GM12872 (cell line): ENCODE data around the gene CA12.

Source experiments
- TF ChIP-seq, protein P1 (sequence below): IDR thresholded peaks from 3 replicates; pipeline ENCODE4 v1.5.1; 2011; ENCODE audit warnings: low read depth, mild to moderate bottlenecking, low read length, moderate library complexity; ENCODE audit not compliant: insufficient read depth

CA12 gene

DNA sequence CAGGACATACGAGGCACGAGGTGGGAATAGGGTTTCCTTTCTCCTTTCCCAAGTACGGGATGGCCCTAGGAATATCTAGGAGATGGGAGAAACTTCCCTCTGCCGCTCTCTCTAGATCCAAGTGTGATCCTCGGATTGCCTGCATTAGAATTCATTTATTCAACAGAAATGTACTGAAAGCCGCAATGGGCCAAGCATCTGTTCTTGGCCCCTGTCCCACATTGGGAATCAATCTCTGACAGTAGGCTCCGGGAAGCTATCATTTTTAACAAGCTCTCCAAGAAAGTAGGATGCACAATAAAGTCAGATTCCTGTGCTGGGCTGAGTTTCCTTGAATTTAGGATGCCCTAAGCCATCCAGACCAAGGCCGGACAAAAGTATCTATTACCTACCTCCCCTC is 37.2 kb upstream of the CA12 start:
- TF ChIP-seq, protein P1, sequence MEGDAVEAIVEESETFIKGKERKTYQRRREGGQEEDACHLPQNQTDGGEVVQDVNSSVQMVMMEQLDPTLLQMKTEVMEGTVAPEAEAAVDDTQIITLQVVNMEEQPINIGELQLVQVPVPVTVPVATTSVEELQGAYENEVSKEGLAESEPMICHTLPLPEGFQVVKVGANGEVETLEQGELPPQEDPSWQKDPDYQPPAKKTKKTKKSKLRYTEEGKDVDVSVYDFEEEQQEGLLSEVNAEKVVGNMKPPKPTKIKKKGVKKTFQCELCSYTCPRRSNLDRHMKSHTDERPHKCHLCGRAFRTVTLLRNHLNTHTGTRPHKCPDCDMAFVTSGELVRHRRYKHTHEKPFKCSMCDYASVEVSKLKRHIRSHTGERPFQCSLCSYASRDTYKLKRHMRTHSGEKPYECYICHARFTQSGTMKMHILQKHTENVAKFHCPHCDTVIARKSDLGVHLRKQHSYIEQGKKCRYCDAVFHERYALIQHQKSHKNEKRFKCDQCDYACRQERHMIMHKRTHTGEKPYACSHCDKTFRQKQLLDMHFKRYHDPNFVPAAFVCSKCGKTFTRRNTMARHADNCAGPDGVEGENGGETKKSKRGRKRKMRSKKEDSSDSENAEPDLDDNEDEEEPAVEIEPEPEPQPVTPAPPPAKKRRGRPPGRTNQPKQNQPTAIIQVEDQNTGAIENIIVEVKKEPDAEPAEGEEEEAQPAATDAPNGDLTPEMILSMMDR: no peak

DNA sequence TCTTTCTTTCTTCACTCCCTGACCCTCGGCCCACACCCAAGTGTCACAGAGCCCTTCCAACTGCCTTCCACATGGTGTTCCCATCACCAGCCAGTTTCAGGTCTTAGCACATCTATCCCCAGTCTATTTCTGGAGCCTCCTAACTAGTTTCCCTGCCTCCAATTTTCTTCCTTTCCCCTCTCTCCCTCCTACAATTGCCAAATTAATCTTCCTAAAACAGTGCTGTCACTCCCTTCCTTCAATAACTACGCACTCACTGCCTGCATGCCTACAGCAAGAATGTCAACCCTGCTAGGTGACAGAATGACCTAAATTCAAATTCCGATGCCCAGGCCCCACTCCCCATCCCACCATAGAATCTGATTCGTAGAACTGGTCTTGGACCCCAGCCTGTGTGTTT is 36.1 kb upstream of the CA12 start:
- TF ChIP-seq, protein P1: no peak

DNA sequence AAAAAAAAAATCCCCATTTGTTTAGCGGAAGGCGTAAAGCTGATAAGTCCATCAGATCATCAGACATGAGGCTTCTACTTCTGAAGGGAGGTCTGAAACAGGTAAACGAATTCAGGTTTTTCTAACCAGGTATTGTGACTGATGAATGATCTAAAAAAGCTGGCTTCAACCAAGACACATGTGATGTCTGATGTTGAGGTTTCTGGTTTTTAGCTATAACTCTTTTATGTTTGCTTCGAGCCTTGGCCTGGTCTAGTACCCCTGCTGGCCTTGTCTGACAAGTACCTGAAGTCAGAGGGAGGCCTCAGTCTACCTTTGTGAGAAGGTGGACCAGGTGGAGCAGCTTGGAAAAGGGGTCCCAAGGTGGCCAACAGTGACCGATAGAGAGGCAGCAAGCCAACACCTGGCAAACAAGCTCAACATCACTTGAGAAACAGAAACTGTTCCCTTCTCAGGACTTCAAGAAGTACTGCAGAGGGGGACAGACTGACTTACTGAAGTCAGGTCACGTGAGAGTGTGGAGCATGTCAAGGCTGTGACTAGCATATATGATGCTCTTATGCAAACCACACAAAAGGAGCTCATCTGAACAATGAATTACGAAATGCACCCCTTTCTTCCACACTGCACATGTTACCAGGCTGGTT is 33.0 kb upstream of the CA12 start:
- TF ChIP-seq, protein P1: no peak

DNA sequence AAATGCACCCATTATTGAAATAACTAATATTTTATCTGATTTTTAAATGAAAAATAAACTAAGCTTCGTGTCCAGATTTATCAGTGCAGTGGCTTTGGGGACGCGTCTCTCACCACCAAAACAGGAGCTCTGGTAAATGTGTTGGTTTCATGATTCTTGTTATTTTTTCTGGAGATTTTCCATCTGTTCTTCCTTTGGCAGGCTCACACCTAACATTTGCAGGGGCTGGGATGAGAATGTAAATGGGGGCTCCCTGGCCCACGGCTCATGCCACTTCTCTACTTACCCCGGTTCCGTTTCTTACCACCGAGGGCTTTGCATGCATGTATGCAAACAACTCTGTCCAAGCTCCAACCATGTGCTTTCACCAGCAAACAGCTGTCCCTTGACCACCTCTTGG is 30.9 kb upstream of the CA12 start:
- TF ChIP-seq, protein P1: no peak

GRCh38 chr15:63411866-63412265 is 30.2 kb upstream of the CA12 start:
- TF ChIP-seq, protein P1: no peak

DNA sequence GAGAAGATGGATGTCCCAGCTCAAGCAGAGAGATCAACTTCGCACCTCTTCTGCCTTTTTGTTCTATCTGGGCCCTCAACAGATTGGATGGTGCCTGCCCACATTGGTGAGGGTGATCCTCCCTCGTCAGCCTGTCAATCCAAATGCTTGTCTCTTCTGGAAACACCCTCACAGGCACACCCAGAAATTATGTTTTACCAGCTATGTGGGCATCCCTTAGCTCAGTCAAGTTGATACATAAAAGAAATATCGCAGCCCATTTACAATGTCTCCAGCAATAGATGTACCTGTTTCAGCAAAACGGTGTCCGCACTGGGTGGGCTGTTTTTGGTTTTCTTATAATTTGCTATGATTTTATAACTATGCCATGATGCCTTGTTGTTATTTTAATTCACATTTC is 27.5 kb upstream of the CA12 start:
- TF ChIP-seq, protein P1: no peak

GRCh38 chr15:63408524-63408923 is 26.9 kb upstream of the CA12 start:
- TF ChIP-seq, protein P1: no peak
